BE2C (cell line): ENCODE data around the gene AUTS2.

Experiments used
- DNase-seq: peaks from one replicate; pipeline ENCODE4 v3.0.0-alpha.2; 2020
- H3K27me3 ChIP-seq: fragments of 250-450 bp; sonication (Bioruptor Pico); 2 replicates; pipeline ENCODE4 v1.5.1; 2020; ENCODE audit warnings: mild to moderate bottlenecking
- H3K36me3 ChIP-seq: fragments of 250-450 bp; sonication (Bioruptor Pico); 2 replicates; pipeline ENCODE4 v1.5.1; 2020; ENCODE audit warnings: mild to moderate bottlenecking
- H3K4me1 ChIP-seq: fragments of 250-450 bp; sonication (Bioruptor Pico); 2 replicates; pipeline ENCODE4 v1.5.1; 2020
- H3K4me3 ChIP-seq: 2 replicates; pipeline ENCODE4 v1.5.1; 2011; ENCODE audit warnings: low read depth, low read length
- H3K9me3 ChIP-seq: fragments of 250-450 bp; sonication (Bioruptor Pico); 2 replicates; pipeline ENCODE4 v1.5.1; 2020
- CTCF ChIP-seq: IDR thresholded peaks from 2 replicates; pipeline ENCODE4 v1.5.1; 2012; ENCODE audit warnings: mild to moderate bottlenecking, low read depth, low read length

The AUTS2 gene

GRCh38 chr7:70044981-70045380, 446.7 kb downstream of the AUTS2 start:
- Histone ChIP-seq H3K27me3 (no peaks in the 10 kb centered on the region), H3K4me1 (peaks cover 29% of the 10 kb centered on the region), H3K36me3 (no peaks in the 10 kb centered on the region), H3K4me3 (no peak overlapping the region), H3K9me3 (no peaks in the 10 kb centered on the region)
- no peak for DNase-seq
- no peak for TF ChIP-seq CTCF

- Histone ChIP-seq H3K36me3 (no peaks in the 10 kb centered on the region), H3K4me3 (no peak overlapping the region), H3K4me1 (peaks cover 17% of the 10 kb centered on the region), H3K9me3 (no peaks in the 10 kb centered on the region), H3K27me3 (no peaks in the 10 kb centered on the region)
- no peak for DNase-seq
- TF ChIP-seq CTCF, result no peak
Observed at GRCh38 chr7:70047384-70047783, 449.1 kb downstream of the AUTS2 start.

GRCh38 chr7:70047891-70048448, 449.7 kb downstream of the AUTS2 start:
- no peaks in the 10 kb centered on the region for H3K9me3 ChIP-seq
- H3K4me3 ChIP-seq, result no peak overlapping the region
- no peaks in the 10 kb centered on the region for H3K36me3 ChIP-seq
- DNase-seq, result no peak
- H3K4me1 ChIP-seq, result peaks cover 11% of the 10 kb centered on the region
- no peak for TF ChIP-seq CTCF
- H3K27me3 ChIP-seq, result no peaks in the 10 kb centered on the region

- no peak for TF ChIP-seq CTCF
- no peaks in the 10 kb centered on the region for H3K9me3 ChIP-seq
- no peaks in the 10 kb centered on the region for H3K27me3 ChIP-seq
- no peak for DNase-seq
- H3K4me1 ChIP-seq, result no peaks in the 10 kb centered on the region
- no peak overlapping the region for H3K4me3 ChIP-seq
- no peaks in the 10 kb centered on the region for H3K36me3 ChIP-seq
Observed at GRCh38 chr7:70051726-70052125, 453.5 kb downstream of the AUTS2 start.

GRCh38 chr7:70052691-70053090, 454.4 kb downstream of the AUTS2 start:
- no peaks in the 10 kb centered on the region for H3K9me3 ChIP-seq
- H3K4me3 ChIP-seq, result no peak overlapping the region
- TF ChIP-seq CTCF, result no peak
- no peaks in the 10 kb centered on the region; the same call in 1 of the 2 replicates for H3K4me1 ChIP-seq
- no peaks in the 10 kb centered on the region for H3K27me3 ChIP-seq
- no peak for DNase-seq
- no peaks in the 10 kb centered on the region for H3K36me3 ChIP-seq

- TF ChIP-seq CTCF, result no peak
- no peaks in the 10 kb centered on the region for H3K36me3 ChIP-seq
- no peaks in the 10 kb centered on the region for H3K9me3 ChIP-seq
- DNase-seq, result no peak
- peaks cover 3% of the 10 kb centered on the region; the same call in 1 of the 2 replicates for H3K4me1 ChIP-seq
- H3K27me3 ChIP-seq, result no peaks in the 10 kb centered on the region
- H3K4me3 ChIP-seq, result no peak overlapping the region
Observed at GRCh38 chr7:70053421-70053820, 455.1 kb downstream of the AUTS2 start.
